Measurements from ENCODE around the gene BSPRY. TPM values are rescaled to one million over a fixed set of nuclear protein-coding genes. Genes with fewer than 3 reads are reported as not detected.
"Not testable (repeated sequence)": the region's sequence is repeated elsewhere in the genome, so short reads cannot be mapped to it uniquely, and the experiment has no call there.

The BSPRY gene
- total RNA-seq, 2 experiments from 2014 or later: 5.0 to 6.1 TPM

DNA sequence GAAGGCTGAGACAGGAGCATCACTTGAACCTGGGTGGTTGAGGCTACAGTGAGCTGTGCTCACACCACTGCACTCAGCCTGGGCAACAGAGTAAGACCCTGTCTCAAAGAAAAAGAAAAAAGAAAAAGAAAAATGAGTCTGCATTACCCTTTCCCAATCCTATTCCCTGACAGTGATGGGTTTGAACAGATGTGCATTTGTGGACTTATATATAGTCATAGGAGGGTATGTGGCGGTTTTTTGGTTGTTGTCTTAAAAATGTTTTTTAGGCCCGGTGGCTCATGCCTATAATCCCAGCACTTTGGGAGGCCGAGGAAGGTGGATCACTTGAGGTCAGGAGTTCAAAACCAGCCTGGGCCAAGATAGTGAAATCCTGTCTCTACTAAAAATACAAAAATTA is 14.0 kb downstream of the BSPRY start:
- ChIA-PET POLR2A (no interaction called here), CTCF (no interaction called here)

DNA sequence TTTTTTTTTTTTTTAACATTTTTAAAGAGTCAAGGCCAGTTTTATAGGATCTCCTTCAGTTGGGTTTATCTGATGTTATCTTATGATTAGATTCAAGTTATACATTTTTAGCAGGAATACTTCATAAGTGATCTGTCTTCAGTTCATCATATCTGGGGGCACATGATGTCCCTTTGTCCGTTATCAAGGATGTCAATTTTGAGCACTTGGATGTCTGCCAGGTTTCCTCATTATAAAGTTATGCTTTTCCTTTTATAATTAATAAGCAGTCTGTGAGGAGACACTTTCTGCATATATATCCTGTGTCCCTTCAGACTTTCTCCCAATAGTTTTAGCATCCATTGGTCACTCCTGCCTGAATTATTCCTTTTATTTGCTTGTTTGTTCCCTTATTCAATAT is 15.6 kb downstream of the BSPRY start:
- ChIA-PET POLR2A (interaction anchor here (0.6 kb wide), 1 partner anchor 59 kb away, joined by 4 read pairs; no protein-coding TSS in a partner anchor), CTCF (no interaction called here)

DNA sequence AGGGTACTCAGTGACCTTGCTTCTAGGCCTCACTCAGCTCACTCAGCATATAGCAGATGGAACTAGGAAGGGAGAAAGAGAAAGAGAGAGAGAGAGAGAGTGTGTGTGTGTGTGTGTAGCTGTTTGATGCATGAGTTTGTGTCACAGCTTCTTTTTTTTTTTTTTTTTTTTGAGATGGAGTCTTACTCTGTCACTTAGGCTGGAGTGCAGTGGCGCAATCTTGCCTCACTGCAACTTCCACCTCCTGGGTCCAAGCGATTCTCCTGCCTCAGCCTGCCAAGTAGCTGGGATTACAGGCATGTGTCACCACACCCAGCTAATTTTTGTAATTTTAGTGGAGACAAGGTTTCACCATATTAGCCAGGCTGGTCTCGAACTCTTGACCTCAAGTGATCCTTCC is 16.3 kb downstream of the BSPRY start:
- ChIA-PET CTCF (interaction anchor here (0.7 kb wide), 1 partner anchor 45 kb away, joined by 3 read pairs; the partner anchor contains the start of genes C9orf43 and POLE3), POLR2A (interaction anchor here (0.6 to 0.7 kb wide), 2 partner anchors 60 to 81 kb away, joined by 3 to 4 read pairs; no protein-coding TSS in a partner anchor)

DNA sequence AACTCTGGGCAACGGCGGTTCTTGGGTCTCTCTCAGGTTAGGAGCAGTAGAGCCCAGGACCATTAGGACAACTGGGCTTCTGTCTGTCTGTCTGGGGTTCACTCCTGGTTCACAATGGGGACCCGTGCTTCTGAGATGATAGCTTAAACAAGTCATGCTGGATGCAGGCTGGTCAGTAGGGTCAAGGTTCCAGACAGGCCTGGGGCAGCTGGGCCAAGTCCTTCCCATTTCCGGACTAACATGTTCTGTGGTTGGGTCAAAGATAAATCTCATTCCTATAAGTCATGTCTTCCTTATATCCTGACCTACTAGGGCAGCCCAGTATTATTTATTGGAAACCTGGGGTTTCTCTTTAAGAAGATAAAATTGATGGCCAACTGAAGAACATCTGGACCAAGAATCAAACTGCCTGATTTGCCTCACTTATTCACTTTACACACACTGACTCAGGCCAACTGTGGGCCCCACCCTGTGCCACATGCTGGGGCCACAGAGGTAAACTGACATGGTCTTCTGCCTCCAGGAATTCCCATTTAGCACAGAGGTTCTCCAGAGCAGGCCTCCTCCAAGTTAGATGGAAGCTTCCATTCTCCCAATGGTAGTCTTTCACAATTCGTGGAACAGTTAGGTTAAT is 19.1 kb downstream of the BSPRY start:
- ChIA-PET CTCF (interaction anchor here (1.0 kb wide), 1 partner anchor 32 kb away, joined by 3 read pairs; the partner anchor contains the start of gene ALAD), POLR2A (no interaction called here)

- POLR2A ChIA-PET: no interaction called here
- CTCF ChIA-PET: interaction anchor here (1.0 kb wide), 1 partner anchor 32 kb away, joined by 3 read pairs; the partner anchor contains the start of gene ALAD
Measured at GRCh38 chr9:113368982-113369854, 19.9 kb downstream of the BSPRY start.

DNA sequence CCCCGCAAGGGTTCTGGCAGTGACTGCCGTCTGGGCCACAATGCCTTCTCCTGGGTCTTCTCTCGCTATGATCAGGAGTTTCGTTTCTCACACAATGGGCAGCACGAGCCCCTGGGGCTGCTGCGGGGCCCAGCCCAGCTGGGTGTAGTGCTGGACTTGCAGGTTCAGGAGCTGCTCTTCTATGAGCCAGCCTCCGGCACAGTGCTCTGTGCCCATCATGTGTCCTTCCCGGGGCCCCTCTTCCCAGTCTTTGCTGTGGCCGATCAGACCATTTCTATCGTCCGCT is 20.5 kb downstream of the BSPRY start:
- POLR2A ChIA-PET: no interaction called here
- CTCF ChIA-PET: no interaction called here

DNA sequence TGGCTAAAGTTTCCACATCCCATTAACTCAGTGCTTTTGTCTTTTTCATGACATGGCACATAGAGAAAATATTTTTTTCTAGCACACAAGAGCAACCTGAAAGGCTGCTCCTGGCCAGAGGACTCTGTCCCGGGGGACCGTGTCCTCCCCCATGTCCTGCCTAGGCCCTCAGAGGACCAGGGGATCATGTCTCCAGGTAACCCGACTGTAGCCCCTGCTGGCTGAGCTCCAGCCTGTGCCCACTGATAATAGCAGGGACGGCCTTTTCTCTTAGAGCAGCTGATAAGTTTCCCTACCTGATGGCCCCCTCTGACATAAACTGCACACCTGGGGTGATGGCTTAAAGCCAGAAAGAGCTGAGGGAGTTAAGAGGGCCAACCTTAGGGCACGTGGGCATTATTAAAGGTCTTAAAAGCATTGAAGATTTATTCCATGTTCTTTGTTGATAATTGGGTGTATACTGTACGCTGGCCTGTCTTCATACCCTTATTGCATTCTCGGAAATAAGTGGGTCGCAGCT is 21.5 kb downstream of the BSPRY start:
- CTCF ChIA-PET: no interaction called here

DNA sequence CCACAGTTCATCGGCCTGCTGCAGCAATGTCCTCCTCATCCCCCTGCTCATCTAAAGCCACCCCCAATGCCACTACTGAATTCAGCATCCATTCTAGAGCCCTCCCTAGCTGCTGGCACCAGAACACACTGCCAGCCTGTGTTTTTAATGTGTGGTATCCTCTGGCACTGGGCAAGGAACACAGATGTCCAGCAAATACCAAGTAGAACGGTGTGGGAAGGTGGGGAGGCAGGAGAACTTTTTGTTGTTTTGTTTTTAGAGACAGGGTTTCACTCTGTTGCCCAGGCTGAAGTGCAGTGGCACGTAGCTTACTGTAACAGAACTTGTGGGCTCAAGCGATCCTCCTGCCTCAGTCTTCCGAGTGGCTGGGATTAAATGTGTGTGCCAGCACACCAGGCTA is 22.7 kb downstream of the BSPRY start:
- ChIA-PET CTCF (no interaction called here), POLR2A (no interaction called here)

More for the DNA sequence above, 21.5 kb downstream of the BSPRY start:
- POLR2A ChIA-PET: no interaction called here

DNA sequence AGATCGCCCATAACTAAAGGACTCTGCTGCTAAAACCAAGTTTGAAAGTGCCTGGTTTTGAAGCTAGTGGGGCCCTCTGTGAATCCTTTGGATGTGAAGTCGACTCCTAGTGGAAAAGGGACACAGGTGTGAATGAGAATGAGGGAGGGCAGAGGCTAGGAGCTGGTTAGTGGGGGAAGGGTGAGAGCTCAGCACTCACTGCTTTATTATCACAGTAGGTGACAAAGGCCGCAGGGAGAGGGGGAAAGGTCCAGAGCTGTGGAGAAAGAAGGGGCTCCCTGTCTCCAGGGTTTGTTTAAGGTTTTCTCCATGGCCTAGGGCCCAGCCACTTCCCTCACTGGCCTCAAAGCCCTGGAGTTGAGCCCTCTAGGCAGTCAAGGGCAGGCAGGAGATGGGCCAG is 23.9 kb downstream of the BSPRY start:
- CTCF ChIA-PET: interaction anchor here (1.3 kb wide), 1 partner anchor 11 kb away, joined by 3 read pairs; no protein-coding TSS in a partner anchor
- POLR2A ChIA-PET: no interaction called here

DNA sequence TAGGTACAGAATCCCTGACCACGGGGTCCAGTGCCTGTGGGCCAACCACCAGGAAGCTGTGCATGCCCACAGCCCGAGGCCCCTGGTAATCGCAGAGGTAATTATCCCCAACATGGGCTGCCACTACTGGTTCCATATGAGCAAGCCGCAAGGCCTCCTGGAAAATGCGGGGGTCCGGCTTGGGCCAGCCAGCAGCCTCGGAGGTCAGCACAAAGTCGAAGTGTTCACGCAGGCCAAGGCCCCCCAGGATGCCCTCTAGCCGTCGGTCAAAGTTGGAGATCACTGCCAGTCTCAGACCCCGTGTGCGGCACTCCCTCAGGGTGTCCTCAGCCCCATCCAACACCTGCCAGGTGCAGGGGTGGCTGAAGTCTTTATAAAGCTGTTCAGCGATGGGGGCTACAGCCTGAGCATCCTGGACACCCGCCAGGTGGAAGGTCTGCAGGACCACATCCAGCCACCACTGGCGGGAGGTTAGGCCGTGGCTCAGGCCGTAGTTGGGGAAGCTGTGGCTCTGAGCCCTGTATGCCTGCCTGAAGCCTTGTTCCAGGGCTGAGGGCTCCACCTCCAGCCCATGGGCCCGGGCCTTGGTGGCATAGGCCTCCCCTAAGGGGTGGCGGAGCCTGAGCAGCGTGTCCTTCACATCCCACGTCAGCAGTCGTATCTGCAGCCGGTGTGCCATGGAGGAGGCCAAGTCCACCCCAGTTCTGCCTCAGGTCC is 24.5 kb downstream of the BSPRY start:
- POLR2A ChIA-PET: interaction anchor here (1.2 kb wide), 1 partner anchor 164 kb away, joined by 3 read pairs; no protein-coding TSS in a partner anchor
- CTCF ChIA-PET: interaction anchor here (1.3 kb wide), 1 partner anchor 12 kb away, joined by 3 read pairs; no protein-coding TSS in a partner anchor

- POLR2A ChIA-PET: interaction anchor here (0.6 to 1.5 kb wide), 5 partner anchors 24 to 895 kb away, joined by 3 to 8 read pairs (median 4); partner anchors contain the start of genes ALAD, CDC26 and PRPF4
- CTCF ChIA-PET: interaction anchor here (0.7 to 1.4 kb wide), 2 partner anchors 100 to 136 kb away, joined by 3 read pairs; partner anchors contain the start of genes CDC26 and PRPF4
Measured at GRCh38 chr9:113375057-113376023, 26.0 kb downstream of the BSPRY start.

GRCh38 chr9:113376634-113377567 is 27.6 kb downstream of the BSPRY start, which contains the start of gene HDHD3:
Gene HDHD3 (minus strand): TSS chr9:113376986. CDS start chr9:113374354, 2,632 bp downstream.
- POLR2A ChIA-PET: interaction anchor here (0.5 to 1.4 kb wide), 7 partner anchors 26 to 224 kb away, joined by 3 to 10 read pairs (median 6); partner anchors contain the start of genes BSPRY, C9orf43, CDC26 and POLE3
- CTCF ChIA-PET: interaction anchor here (1.4 kb wide), 1 partner anchor 102 kb away, joined by 3 read pairs; the partner anchor contains the start of genes CDC26 and PRPF4

- CTCF ChIA-PET, POLR2A ChIA-PET: not testable (repeated sequence)
Measured at GRCh38 chr9:113379094-113379828, 29.9 kb downstream of the BSPRY start.

DNA sequence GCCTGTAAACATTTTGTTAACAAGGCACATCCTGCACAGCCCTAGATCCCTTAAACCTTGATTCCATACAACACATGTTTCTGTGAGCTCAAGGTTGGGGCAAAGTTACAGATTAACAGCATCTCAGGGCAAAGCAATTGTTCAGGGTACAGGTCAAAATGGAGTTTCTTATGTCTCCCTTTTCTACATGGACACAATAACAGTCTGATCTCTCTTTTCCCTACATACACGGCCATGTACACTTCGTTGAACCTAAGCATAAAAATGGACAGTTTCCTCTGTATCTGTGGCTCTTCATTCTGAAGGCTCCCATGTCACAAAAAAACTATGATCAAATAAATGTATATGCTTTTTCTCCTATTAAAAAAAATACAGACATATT is 30.5 kb downstream of the BSPRY start:
- CTCF ChIA-PET, POLR2A ChIA-PET: not testable (repeated sequence)

DNA sequence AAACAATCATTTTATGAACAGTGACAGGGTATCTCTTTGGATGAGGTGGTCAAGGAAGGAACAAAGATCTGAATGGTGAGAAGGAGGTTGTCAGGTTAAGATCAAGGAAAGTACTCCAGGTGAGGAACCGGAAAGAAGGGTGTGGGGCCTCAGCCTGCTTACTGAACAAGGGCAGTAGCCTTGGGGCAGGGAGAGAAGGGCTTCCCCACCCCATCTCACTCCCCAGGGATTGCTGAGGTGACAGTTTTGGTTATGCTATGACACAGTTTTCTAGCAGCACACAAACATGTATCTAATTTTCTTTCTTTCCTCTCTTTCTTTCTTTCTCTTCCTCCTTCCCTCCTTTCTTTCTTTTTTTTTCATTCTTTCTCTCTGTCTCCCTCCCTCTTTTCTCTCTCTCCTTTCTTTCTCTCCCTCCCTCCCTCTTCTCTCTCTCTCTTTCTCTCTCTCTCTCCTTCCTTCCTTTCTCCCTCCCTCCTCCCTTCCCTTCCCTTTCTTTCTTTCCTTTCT is 31.6 kb downstream of the BSPRY start:
- POLR2A ChIA-PET: no interaction called here
- CTCF ChIA-PET: no interaction called here

GRCh38 chr9:113381441-113381840 is 32.1 kb downstream of the BSPRY start:
- POLR2A ChIA-PET: not testable (repeated sequence)
- CTCF ChIA-PET: interaction anchor here (0.7 kb wide), 1 partner anchor 20 kb away, joined by 3 read pairs; the partner anchor contains the start of gene ALAD

Measured in activated CD8-positive, alpha-beta memory T cell treated with anti-CD3 and anti-CD28 coated beads for 36 hours (primary cell).